Stimulated activated CD8-positive, alpha-beta memory T cell treated with anti-CD3 and anti-CD28 coated beads, Interleukin-2, amount 100 ng/mL, for 1 hour (primary cell): ENCODE measurements around the gene NFATC2.
"Not testable (repeated sequence)": the region's sequence is repeated elsewhere in the genome, so short reads cannot be mapped to it uniquely, and the experiment has no call there.

Experiments
- DNase-seq, 2 donors: peaks; one replicate each; pipeline ENCODE4 v3.0.0-alpha.2; 2020; ENCODE audit warnings: low read depth in 2 of 2

NFATC2 gene

GRCh38 chr20:51354191-51354768 is 188.2 kb downstream of the NFATC2 start:
- DNase-seq, result no peak

- DNase-seq, result no peak
Observed at GRCh38 chr20:51353491-51353890, 189.0 kb downstream of the NFATC2 start.

- DNase-seq, result no peak
Observed at GRCh38 chr20:51352791-51353190, 189.7 kb downstream of the NFATC2 start.

- no peak for DNase-seq
Observed at GRCh38 chr20:51350941-51351631, 191.4 kb downstream of the NFATC2 start.

GRCh38 chr20:51348876-51349275 is 193.6 kb downstream of the NFATC2 start:
- DNase-seq, result no peak

- no peak for DNase-seq
Observed at GRCh38 chr20:51347831-51348230, 194.7 kb downstream of the NFATC2 start.

GRCh38 chr20:51346686-51347485 is 195.6 kb downstream of the NFATC2 start:
- no peak for DNase-seq

- no peak for DNase-seq
Observed at GRCh38 chr20:51345601-51346101, 196.9 kb downstream of the NFATC2 start.

- not testable (repeated sequence) for DNase-seq
Observed at GRCh38 chr20:51343802-51344201, 198.7 kb downstream of the NFATC2 start.

GRCh38 chr20:51342510-51343236 is 199.8 kb downstream of the NFATC2 start:
- DNase-seq, result no peak

- DNase-seq, result no peak
Observed at GRCh38 chr20:51341581-51341980, 200.9 kb downstream of the NFATC2 start.

GRCh38 chr20:51340451-51340840 is 202.1 kb downstream of the NFATC2 start:
- DNase-seq, result no peak

- no peak for DNase-seq
Observed at GRCh38 chr20:51339721-51340450, 202.6 kb downstream of the NFATC2 start.

GRCh38 chr20:51338692-51339440 is 203.7 kb downstream of the NFATC2 start:
- no peak for DNase-seq

- DNase-seq, result no peak
Observed at GRCh38 chr20:51337126-51337805, 205.3 kb downstream of the NFATC2 start.
